Kidney (tissue), 14 donors: ENCODE measurements around the gene INPP4A. TPM values are rescaled to one million over a fixed set of nuclear protein-coding genes. Genes with fewer than 3 reads are reported as not detected.

ENCODE experiments used
- DNase-seq, 5 donors: peaks; one replicate each; pipeline ENCODE4 v3.0.0-alpha.2; 2013 to 2020
- FAIRE-seq: peaks from 2 replicates; lab custom pipeline; 2012; peaks lifted over from hg19 to GRCh38; lab: Jason Lieb, UNC
- H3K27ac ChIP-seq, 2 donors: one replicate each; pipeline ENCODE4 v1.7.0; 2013; ENCODE audit warnings: low read depth in 2 of 2, low read length in 2 of 2, inconsistent platforms in 1 of 2
- H3K27me3 ChIP-seq: one replicate; pipeline ENCODE4 v1.7.1; 2013; ENCODE audit warnings: low read length, inconsistent platforms; ENCODE audit not compliant: control insufficient read depth, insufficient read depth
- H3K36me3 ChIP-seq, 3 donors: one replicate each; pipeline versions ENCODE4 v1.7.0 to v1.7.1; 2013; ENCODE audit warnings: low read length in 3 of 3, control low read depth in 1 of 3, inconsistent platforms in 1 of 3; ENCODE audit not compliant: insufficient read depth in 3 of 3, control insufficient read depth in 2 of 3
- H3K4me1 ChIP-seq, 3 donors: one replicate each; pipeline versions ENCODE4 v1.7.0 to v1.7.1; 2013; ENCODE audit warnings: low read length in 3 of 3, inconsistent platforms in 1 of 3, low read depth in 1 of 3; ENCODE audit not compliant: control insufficient read depth in 2 of 3, insufficient read depth in 2 of 3
- H3K4me3 ChIP-seq, 3 donors: one replicate each; pipeline versions ENCODE4 v1.7.0 to v1.8.1; 2013; ENCODE audit warnings: low read length in 3 of 3, control low read depth in 1 of 3, inconsistent platforms in 1 of 3
- H3K9ac ChIP-seq, 3 donors: one replicate each; pipeline versions ENCODE4 v1.7.0 to v1.7.1; 2013; ENCODE audit warnings: low read length in 3 of 3, control low read depth in 1 of 3, inconsistent platforms in 1 of 3
- H3K9me3 ChIP-seq, 3 donors: one replicate each; pipeline versions ENCODE4 v1.7.0 to v1.7.1; 2013; ENCODE audit warnings: low read length in 3 of 3, control low read depth in 1 of 3, inconsistent platforms in 1 of 3; ENCODE audit not compliant: control insufficient read depth in 2 of 3, insufficient read depth in 1 of 3
- intact Hi-C: fragments of 100-400 bp; cut with DNase I; formaldehyde crosslinking; loops from one replicate; pipeline ENCODE4 v1.11.1; 2022
- polyA plus RNA-seq: library from polyadenylated mRNA; stranded (reverse); fragments of 350-450 nt; fragmentation: Illumina TruSeq; extraction: RNeasy Lipid Tissue Mini Kit (QIAGEN cat#74804); gene quantifications from one replicate; pipeline ENCODE4 v1.2.3, GENCODE V29; 2014; ENCODE audit warnings: low read depth, low replicate concordance; ENCODE audit not compliant: insufficient read depth
- total RNA-seq: library from RNA; stranded (reverse); fragmentation: NEBNext Ultra II Directional; extraction: Animal tissue kit (Norgen Biotek cat#: 25700); gene quantifications from one replicate; pipeline ENCODE4 v1.2.1, GENCODE V29; 2021
- TF ChIP-seq, protein P1 (sequence below): IDR thresholded peaks from 3 replicates; pipeline ENCODE4 v1.5.1; 2012; ENCODE audit warnings: mild to moderate bottlenecking, moderate library complexity, borderline replicate concordance; ENCODE audit not compliant: insufficient read depth; ENCODE audit errors: extremely low read depth
- donor health status: control.
- donor health status: control.
- donor health status: control.
- donor health status: control.
- donor health status: control.
- donor health status: DM: yes; HTN: yes; CAD: no.
- donor health status: Normal renal cell carcinoma (clear cell type).

INPP4A gene
- total and polyA plus RNA-seq, 2 donors from 2014 or later = 4.1 to 27.9 TPM

DNA sequence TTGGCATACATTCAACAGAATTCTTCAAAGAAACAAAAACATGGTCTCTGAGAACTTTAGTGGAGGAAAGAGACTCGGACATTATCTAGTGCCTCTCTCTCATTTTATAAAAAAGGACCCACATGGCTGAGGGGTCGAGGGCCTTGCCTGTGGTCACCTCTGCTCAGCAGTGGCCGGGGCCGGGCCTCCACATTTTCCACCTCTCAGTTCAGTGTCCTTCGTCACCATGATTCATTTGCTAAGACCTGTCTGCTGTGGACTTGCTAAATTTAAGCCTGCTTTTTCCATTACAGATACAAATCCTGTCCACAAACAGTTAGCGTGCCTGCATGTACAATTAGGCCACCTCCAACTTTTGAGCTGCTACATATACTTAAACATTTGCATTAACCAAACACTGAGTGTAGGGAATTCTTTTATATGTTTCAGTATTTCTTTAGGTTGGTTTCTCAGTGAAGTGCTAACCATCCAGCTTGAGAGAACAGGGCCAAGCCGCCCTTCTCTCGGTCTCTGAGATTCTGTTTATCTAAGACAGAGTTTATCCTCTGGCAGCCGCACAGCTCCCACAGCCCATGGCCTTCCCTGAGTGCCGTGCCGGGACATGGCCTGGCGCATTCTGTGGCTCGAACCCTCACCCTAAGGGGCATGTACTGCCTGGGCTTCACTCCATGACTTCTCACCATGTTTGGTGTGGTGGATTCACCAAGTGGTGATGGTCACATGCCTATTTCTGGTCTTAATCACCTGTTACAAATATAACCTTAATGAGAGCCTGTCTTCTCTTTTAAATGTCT, 117.4 kb downstream of the INPP4A start:
- no peaks in the 10 kb centered on the region for H3K27me3 ChIP-seq
- H3K4me1 ChIP-seq = peaks cover 0 to 2% (median 0%) of the 10 kb centered on the region in 3 donors
- TF ChIP-seq, protein P1, sequence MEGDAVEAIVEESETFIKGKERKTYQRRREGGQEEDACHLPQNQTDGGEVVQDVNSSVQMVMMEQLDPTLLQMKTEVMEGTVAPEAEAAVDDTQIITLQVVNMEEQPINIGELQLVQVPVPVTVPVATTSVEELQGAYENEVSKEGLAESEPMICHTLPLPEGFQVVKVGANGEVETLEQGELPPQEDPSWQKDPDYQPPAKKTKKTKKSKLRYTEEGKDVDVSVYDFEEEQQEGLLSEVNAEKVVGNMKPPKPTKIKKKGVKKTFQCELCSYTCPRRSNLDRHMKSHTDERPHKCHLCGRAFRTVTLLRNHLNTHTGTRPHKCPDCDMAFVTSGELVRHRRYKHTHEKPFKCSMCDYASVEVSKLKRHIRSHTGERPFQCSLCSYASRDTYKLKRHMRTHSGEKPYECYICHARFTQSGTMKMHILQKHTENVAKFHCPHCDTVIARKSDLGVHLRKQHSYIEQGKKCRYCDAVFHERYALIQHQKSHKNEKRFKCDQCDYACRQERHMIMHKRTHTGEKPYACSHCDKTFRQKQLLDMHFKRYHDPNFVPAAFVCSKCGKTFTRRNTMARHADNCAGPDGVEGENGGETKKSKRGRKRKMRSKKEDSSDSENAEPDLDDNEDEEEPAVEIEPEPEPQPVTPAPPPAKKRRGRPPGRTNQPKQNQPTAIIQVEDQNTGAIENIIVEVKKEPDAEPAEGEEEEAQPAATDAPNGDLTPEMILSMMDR = no peak
- FAIRE-seq (no peak), DNase-seq (no peak)
- H3K36me3 ChIP-seq = peaks cover 0 to 3% (median 0%) of the 10 kb centered on the region in 3 donors
- H3K27ac ChIP-seq = peak overlapping the region in 1 of 2 donors; percentile 41
- no peak overlapping the region for H3K4me3 ChIP-seq
- H3K9me3 ChIP-seq = no peaks in the 10 kb centered on the region
- intact Hi-C loops = no loop called here
- H3K9ac ChIP-seq = no peak overlapping the region

DNA sequence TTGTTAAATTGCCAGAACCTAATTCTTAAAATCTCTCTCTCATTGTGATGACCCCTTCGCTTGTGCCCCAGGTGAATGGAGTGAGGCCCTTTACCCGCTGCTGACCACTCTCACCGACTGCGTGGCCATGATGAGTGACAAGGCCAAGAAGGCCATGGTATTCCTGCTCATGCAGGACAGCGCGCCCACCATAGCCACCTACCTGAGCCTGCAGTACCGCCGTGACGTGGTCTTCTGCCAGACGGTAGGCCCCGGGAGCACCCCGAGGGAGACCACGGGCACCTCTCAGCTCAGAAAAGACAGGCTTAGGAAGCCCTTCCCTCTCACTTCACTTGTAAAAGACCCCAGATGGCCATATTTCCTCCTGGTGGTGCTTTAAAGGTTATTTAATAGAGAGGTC, 118.7 kb downstream of the INPP4A start:
- Histone ChIP-seq H3K36me3 (peaks cover 0 to 7% (median 6%) of the 10 kb centered on the region in 3 donors), H3K4me3 (no peak overlapping the region), H3K27ac (no peak overlapping the region), H3K27me3 (no peaks in the 10 kb centered on the region), H3K9ac (no peak overlapping the region), H3K4me1 (peaks cover 0 to 2% (median 0%) of the 10 kb centered on the region in 3 donors), H3K9me3 (no peaks in the 10 kb centered on the region)
- FAIRE-seq = no peak
- DNase-seq = no peak
- intact Hi-C loops = no loop called here
- TF ChIP-seq, protein P1 = no peak

DNA sequence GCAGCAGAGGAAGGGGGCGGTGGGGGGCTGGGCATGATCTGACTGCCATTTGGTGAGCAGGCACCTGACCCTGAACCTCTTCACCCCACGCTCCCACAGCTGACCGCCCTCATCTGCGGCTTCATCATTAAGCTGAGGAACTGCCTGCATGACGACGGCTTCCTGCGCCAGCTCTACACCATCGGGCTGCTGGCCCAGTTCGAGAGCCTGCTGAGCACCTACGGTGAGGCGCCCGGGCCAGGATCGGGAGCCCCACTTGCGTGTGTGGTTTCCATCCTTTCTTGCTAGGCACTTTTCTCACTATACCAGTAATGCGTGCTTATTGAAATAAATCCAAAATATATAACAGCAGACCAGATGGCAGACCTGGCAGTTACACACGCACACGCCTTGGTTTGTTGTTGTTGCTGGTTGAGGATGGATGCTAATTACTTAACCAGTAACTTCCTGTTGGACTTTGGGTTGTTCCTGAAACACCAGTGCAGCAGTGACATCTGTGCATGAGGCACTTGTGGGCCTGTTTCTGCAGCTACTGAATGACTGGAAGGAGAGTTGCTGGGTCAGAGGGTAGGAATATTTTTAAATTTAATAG, 120.0 kb downstream of the INPP4A start:
- peaks cover 0 to 15% (median 10%) of the 10 kb centered on the region in 3 donors for H3K36me3 ChIP-seq
- no peaks in the 10 kb centered on the region for H3K9me3 ChIP-seq
- no peak for DNase-seq
- peaks cover 0 to 2% (median 0%) of the 10 kb centered on the region in 3 donors for H3K4me1 ChIP-seq
- H3K27me3 ChIP-seq = no peaks in the 10 kb centered on the region
- no peak overlapping the region for H3K9ac ChIP-seq
- no peak overlapping the region for H3K27ac ChIP-seq
- intact Hi-C loops = no loop called here
- no peak for FAIRE-seq
- TF ChIP-seq, protein P1 = no peak
- H3K4me3 ChIP-seq = no peak overlapping the region
